Retinal pigment epithelial cell (primary cell): ENCODE measurements around the gene CNTN4.

ENCODE experiments used
- DNase-seq: peaks from one replicate; pipeline ENCODE4 v3.0.0-alpha.2; 2010; ENCODE audit warnings: low read depth
- H3K4me3 ChIP-seq: 2 replicates; pipeline ENCODE4 v1.5.1; 2011; ENCODE audit warnings: mild to moderate bottlenecking, low read length, control low read depth, moderate library complexity
- TF ChIP-seq, protein P1 (sequence below): conservative IDR thresholded peaks from 2 replicates; pipeline ENCODE4 v1.5.1; 2011; ENCODE audit warnings: low read depth, low read length, control low read depth, inconsistent platforms

Gene CNTN4

DNA sequence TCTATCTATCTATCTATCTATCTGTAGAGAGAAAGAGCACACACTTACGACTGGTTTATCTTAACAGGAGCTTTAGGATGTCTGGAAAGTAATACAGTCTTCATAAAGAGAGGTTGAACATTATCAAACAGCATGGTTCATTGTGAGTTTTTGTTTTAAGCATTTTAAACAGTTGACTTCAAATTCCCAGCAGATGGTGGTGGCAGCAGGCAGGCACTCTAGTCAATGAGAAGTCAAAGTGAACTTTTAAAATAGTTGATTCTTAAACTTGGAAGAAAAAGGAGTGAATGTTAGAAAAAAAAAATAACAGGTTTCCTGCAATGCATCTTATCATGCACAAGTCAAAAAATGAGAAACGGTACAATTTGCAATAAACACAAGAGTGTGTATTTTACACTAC is 578.8 kb downstream of the CNTN4 start:
- no peak overlapping the region for H3K4me3 ChIP-seq
- no peak for DNase-seq
- TF ChIP-seq, protein P1, sequence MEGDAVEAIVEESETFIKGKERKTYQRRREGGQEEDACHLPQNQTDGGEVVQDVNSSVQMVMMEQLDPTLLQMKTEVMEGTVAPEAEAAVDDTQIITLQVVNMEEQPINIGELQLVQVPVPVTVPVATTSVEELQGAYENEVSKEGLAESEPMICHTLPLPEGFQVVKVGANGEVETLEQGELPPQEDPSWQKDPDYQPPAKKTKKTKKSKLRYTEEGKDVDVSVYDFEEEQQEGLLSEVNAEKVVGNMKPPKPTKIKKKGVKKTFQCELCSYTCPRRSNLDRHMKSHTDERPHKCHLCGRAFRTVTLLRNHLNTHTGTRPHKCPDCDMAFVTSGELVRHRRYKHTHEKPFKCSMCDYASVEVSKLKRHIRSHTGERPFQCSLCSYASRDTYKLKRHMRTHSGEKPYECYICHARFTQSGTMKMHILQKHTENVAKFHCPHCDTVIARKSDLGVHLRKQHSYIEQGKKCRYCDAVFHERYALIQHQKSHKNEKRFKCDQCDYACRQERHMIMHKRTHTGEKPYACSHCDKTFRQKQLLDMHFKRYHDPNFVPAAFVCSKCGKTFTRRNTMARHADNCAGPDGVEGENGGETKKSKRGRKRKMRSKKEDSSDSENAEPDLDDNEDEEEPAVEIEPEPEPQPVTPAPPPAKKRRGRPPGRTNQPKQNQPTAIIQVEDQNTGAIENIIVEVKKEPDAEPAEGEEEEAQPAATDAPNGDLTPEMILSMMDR: no peak

DNA sequence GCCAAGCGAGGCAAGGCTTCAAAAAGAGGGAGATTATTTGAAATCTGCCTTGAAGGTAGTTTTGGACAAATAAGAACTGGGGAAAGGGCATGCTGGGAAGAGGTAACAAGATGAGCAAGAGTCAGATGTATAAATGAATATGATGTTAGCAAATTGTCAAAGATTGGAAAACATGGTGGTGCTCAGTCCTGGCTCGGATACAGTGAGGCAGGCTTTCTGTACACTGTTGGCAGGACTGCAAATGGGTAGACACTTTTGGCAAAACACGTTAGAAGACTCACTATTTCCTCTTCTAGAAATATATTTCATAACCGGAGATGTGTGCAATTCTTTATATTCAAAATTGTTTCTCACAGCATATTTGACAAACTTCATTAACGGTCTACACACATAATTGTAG is 581.6 kb downstream of the CNTN4 start:
- TF ChIP-seq, protein P1: no peak

GRCh38 chr3:2684046-2684445 is 585.4 kb downstream of the CNTN4 start:
- no peak for DNase-seq
- TF ChIP-seq, protein P1: no peak
- no peak overlapping the region for H3K4me3 ChIP-seq

More for the DNA sequence above, 581.6 kb downstream of the CNTN4 start:
- DNase-seq: no peak
- H3K4me3 ChIP-seq: no peak overlapping the region

GRCh38 chr3:2686816-2687502 is 588.3 kb downstream of the CNTN4 start:
- TF ChIP-seq, protein P1: no peak
- H3K4me3 ChIP-seq: no peak overlapping the region
- no peak for DNase-seq

GRCh38 chr3:2697589-2697988 is 598.9 kb downstream of the CNTN4 start:
- DNase-seq: no peak
- no peak overlapping the region for H3K4me3 ChIP-seq
- TF ChIP-seq, protein P1: no peak

- DNase-seq: no peak
- TF ChIP-seq, protein P1: no peak
- H3K4me3 ChIP-seq: no peak overlapping the region
Measured at GRCh38 chr3:2701471-2701870, 602.8 kb downstream of the CNTN4 start.

DNA sequence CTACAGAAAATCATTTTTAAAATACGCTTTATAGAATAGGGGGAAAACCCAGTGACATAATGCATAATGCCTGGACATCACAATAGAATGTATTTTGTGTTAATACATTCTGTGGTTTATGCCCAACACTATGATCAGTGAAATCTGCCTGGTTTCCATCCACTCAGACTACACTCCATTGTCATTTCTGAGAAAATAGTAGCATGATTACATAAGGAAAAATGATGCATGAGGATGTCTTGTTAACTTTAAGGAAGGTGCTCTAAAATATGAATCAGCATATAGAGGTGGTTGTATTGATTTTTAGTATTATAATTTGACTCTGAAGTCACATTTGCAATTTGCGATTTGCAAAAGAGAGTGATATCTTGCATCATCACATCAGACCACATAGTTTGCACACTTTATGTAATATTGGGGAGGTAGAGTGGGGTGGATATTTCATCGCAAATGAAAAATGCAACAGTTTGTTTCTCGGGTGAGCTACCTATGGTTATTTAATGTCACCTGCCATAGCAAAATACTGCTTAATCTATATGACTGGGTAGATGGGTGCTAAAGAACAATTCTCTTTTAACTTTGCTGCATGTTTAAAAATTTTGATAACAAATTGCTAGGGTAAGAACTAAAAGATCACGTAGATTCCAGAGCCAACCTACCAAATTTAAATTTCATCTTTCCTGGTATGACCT is 607.6 kb downstream of the CNTN4 start:
- no peak overlapping the region for H3K4me3 ChIP-seq
- TF ChIP-seq, protein P1: no peak
- DNase-seq: no peak
